ENCODE data around the gene TTC33.
"Not testable (repeated sequence)": the region's sequence is repeated elsewhere in the genome, so short reads cannot be mapped to it uniquely, and the experiment has no call there.

Gene TTC33

DNA sequence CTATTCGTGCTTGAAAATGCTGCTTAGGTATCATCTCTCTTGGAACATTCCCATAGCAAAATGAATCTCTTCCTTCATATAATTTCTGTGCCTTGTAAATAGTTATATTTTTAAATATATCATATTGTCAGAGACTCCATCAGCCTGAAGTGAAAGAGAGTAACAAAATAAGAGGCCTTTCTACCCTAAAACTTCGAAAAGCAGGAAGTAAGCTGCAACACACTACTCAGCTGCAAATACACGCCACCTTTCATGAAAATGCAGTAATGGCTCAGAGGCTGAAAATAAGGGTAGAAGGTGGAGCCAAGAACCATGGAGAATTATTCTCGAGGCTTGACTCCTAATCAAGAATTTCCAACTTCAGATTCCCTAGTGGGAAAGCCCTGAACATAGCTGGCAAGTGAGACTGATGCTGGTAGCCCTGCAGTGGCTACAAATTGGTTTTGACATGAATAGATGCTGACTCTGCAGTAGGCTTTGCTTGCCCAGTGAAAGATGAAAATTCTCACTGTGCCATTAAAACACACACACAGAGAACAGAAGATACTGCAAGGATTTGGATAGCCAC is 106.2 kb downstream of the TTC33 start:
- no peak for DNase-seq

DNA sequence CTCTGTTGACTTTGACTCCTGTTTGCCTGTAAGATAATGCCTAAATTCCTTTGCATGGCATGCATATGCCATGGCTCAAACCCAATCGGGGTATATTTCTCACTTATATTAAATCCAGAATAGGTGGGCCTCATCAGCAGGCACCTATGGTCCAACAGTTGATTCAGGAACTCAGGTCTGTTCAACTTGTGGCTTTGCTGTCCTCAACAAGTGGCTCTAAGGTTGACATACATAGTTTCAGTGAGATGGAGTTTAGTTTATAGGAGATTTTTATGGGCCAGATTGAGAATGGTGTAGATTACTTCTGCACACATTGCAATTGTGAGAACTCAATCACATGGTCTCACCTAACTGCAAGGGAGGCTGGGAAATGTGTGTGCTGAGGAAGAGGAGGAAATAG is 107.6 kb downstream of the TTC33 start:
- no peak for DNase-seq

DNA sequence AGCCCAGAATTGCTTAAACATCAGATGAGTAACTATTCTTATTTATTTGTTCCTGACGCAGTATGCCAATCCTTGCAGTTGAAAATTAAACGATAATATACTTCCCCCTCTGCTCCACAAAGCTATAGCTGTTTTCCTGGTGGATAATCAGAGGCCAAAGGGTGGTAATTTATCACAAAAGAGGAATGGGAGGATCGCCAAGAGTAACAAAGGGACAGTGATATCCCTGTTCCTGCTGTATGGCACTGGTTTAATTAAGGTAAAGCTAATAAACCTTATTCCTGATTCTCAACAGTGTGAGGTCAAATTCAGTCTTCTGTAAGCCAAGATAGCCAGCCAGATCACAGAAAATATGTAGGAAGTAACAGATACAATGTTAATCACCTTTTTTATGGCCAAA is 109.5 kb downstream of the TTC33 start:
- DNase-seq = no peak

DNA sequence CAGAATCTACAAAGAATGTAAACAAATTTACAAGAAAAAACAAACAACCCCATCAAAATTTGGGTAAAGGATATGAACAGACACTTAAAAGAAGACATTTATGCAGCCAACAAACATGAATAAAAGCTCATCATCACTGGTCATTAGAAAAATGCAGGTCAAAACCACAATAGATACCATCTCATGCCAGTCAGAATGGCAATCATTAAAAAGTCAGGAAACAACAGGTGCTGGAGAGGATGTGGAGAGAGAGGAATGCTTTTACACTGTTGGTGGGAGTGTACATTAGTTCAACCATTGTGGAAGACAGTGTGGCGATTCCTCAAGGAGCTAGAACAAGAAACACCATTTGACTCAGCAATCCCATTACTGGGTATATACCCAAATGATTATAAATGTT is 116.2 kb downstream of the TTC33 start:
- DNase-seq = not testable (repeated sequence)

DNA sequence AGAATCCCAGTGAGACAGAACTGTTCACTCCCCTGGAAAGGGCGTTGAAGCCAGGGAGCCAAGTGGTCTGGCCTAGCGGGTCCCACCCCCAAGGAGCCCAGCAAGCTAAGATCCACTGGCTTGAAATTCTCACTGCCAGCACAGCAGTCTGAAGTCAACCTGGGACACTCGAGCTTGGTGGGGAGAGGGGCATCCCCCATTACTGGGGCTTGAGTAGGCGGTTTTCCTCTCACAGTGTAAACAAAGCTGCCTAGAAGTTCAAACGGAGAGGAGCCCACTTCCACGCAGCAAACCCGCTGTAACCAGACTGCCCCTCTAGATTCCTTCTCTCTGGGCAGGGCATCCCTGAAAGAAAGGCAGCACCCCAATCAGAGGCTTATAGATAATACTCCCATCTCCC is 121.2 kb downstream of the TTC33 start:
- DNase-seq = no peak

DNA sequence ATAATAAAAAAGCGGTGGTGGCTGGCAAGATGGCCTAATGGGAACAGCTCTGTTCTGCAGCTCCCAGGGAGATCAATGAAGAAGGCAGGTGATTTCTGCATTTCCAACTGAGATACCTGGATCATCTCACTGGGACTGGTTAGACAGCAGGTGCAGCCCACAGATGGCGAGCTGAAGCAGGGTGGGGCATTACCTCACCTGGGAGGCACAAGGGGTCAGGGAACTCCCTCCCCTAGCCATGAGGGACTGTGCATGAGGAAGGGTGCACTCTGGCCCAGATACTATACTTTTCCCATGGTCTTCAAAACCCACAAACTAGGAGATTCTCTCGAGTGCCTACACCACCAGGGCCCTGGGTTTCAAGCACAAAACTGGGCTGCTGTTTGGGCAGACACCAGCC is 121.6 kb downstream of the TTC33 start:
- no peak for DNase-seq

DNA sequence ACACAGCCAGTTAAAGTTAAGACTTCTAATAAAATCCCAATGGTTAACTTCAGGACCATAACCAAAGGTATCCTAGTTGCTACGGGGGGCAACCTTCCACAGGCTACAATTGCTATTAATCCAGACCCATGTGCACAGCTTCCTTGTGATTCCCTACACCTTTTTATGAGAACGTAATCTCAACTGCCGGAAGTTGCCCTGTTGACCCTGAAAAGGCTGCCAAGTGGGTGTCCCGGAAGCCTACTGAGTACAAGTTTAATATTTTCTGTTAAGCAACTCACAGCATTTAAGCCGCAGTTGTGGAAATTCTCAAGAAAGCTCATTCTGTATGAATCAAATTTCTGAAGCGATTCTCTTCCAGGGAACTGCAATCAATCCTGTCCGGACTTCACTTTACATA is 124.5 kb downstream of the TTC33 start:
- no peak for DNase-seq

DNA sequence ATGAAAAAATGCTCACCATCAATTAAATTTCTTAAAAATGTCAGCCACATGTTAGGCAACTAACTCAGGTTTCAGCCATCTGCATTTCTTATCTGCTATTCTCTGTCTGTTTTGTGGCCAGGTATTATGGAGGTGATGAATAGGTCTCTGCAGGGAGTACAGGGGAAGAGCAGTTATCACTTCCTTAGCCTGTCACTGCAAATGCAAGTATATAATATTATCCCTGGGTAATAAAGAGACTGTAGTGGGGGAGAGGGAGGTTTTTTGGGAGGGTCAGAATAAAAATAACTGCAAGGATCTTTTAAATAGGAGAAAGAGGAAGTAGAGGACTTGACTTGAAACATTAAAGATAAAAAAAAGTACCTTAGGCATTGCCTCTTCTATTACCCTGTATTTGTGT is 125.6 kb downstream of the TTC33 start:
- no peak for DNase-seq

DNA sequence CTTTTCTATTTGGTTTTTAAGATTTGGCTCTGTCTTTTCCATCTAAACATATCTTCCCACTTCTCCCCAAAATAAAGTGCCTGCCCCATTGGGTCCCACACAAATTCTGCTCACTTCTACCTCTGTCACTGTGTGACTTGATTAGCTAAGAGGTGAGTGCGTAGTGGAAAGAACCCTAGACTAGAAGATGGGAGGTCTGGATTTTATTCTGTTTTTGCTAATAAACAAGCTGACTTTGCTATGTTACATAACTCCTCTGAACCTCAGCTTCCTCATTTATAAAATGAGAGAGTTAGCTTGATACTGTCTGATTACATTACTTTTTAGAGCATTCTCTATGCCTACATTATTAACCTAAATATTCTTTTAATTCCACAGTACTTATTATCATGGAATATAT is 127.4 kb downstream of the TTC33 start:
- no peak for DNase-seq

DNA sequence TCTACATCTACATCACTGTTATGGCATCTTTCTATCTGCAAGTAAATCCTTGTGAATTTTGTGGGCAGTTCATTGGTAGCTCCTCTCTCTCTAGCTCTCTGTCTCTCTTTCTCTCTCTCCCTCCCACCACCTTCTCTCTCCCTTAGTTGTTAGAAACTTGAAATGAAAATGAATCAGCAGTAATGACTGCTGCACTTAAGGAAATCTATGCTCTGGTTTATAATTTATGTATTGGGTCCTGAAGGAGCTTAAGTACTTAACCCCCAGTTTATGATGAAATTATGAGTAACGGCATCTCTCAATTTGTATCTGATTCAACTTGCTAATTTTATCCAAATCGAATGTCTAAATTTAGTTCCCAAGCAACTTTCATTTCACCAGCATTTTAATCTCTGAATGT is 128.1 kb downstream of the TTC33 start:
- no peak for DNase-seq

DNA sequence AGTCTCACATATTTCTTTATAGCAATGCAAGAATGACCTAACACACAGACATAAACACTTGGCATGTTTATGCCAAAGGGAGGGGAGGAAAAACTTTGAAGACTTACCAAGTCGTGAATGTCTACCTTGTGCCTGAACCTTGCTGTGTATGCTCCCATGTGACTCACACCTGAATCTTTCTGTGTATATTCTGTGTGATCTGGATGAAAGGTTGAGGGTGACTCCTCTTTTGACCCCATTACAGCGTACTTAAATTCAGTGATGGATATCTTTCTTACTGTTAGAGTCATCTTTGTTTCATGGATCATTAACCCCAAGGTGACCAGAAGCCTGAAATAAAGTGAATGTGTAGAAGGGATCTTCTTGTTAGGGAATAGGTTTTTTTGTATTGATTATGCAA is 129.0 kb downstream of the TTC33 start:
- no peak for DNase-seq

DNA sequence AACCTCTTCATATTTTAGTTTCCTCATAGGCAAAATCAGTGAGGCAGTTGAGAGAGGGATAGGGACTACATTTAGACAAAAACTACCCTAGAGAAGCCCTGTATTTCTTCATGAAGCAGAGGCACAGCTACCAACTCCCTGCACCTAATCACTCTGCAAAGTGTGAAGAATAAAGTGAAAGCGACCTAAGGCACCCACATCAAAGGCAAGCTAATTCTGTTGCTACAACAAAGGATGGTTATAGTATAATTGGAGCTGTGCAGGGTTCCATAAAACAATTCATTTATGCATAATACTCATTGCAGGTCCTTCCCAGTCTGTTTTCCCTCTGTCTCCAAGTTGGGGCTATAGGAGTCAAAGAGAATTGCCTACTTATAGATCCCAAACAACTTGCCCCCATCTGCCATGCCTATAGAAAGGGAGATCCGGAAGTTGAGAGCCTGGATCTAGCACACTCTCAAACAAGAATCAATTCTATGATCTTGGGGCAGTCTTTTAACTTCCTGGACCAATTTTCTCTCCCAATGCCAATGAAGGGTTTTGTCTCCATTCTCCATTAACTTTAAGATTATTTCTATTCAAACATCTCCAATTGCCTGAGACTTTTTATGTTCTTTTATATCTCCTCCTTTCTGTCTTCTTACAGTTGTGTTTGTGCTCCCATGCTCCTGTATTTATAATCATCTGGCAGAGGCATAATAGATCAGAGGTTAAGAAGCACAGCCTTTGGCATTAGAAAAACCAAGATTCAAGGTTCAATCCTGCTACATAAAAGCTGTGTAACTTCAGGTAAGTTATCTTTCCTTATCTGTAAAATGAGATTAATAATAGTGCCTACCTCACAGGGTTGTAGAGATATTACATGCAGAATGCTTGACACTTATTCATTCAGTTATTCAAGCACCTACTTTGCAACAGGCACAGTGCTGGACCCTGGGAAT is 132.0 kb downstream of the TTC33 start:
- DNase-seq = no peak

DNA sequence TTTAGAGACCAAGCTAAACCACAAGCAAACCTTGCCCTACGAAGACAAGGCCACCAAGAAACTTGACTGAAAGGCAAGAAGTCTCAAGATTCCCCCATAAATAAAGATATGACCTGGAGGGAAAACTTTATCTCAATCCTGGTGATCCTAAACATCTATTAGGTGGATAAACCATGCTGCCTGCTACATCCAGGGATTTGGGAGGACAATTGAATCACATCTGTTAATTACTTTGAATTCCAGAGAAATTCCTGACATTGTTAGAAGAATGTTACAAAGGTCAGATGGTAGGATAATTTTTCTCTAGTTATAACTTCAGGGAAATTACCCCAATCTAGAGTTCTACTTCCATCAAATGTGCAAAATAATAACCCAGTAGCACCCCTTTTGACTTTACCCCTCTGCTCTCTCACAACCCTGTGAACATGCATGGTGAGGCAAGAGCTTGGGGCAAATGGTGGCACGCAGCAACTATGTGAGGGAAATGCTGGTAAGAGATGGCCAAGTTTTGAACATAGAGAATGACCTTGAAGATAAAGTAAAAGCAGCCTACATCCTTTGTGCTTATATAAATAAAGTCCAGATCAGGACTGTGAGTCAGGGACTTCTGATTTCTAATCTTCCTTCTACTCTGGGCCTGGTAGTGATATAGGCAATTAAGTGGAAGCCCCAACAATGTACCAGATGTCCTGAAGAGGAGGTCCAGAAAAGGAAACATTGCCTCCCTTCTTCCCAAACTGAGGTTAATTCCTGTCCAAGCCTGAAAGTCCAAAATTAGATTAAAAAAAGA is 133.1 kb downstream of the TTC33 start:
- DNase-seq = no peak

DNA sequence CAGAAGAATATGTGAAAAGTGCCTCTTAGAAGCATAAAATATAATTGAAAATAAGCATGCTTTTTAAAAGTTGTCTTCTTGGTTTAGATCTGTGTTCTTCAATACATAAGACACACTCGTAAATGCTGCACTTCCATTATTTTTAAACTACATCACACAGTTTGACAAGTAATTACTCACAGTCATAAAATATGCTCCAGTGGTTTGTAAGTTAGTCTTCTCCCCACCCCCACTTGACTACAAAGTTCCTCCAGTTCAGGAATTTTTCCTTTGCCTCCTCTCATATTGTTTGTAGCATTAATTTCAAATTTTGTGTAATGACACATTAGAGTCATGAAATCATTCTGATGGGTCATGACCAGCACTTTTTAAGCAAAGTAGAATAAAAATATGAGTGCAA is 136.3 kb downstream of the TTC33 start:
- DNase-seq = no peak

DNA sequence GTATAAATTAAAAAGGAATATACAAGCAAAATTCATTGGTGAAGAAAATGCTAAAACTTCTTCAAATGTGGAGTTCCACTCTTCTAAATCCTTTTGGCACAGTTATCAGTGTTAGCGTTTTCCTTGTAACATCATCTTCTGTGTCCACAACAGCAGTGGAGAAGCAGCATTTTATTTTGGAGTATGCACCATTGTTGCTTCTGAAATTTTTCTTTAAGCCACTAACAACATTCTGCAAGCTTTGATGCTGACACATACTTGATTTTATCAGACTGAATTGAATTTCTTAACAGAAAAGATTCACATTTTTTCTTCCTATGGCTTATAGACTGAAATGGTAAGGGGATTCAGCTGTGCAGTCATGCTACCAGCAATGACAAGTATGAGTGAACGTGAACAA is 136.8 kb downstream of the TTC33 start:
- DNase-seq = no peak

DNA sequence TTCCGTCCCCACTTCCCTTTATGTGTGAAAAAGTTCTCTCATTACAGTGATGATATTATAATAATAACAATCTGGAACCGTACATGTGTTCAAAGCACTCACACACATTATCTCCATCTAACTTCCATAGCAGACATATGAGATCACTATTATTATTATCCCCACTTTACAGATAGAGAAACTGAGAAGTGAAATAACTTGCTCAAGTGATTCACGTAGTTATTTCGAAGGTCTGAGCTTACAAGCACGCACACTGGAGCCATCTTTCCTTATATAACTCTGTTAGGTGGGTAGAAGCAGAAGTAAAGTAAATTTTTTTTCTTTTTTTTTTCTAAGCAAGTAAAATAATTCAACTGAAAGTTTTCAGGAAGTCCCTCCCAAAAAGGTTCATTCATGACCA is 139.0 kb downstream of the TTC33 start:
- no peak for DNase-seq

DNA sequence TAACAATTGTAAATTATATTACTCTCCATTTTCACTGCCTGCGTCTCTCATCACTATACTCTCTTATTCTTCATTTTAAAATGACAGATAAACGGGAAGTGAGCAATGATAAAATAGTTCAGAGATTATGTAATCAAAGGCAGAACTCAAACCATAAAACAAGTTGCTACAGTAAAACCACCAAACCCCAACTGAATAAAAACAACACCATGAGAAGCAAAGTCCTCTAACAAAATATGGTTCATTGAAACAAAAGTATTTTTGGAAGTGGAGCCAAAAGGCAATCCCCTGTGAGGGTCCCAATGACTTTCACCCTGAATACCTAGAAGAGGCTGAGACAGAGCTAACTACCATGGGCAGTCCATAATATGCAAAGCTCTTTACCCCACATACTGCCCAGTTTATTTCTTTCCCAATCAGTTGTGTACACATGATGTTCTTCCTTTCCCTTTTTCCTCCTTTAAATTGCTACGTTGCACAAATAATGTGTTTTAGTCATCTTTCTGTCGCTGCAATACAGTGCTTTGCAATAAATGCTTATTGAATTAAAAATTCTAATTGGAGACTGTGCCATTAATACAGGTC is 140.1 kb downstream of the TTC33 start:
- DNase-seq = no peak

DNA sequence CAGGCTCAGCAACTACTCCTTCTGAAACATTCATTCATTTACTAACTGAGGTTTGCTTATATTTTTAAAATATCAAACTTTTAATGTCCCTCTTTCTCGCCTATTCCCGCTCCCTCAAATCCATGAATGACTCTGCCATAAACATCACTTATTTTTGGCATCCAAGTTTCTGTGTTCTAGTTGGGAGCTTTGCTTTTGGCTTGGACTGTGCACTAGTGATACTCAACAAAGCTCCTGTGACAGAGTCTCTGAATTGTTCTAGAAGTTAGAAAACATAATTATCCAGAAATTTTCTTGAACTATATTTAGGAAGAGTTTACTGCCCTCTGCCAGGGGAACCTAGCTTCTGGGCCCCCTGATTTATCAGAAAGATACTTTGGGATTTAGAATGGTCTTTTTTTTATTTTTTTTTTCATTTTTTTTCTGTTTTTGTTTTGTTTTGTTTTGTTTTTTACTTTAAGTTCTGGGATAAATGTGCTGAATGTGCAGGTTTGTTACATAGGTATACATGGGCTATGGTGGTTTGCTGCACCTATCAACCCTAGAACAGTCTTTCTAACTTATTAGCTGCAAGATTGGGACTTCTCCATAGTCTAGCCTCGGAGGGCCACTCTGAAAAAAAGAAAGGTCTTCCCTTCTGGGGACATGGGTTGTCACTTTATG is 140.7 kb downstream of the TTC33 start:
- no peak for DNase-seq

DNA sequence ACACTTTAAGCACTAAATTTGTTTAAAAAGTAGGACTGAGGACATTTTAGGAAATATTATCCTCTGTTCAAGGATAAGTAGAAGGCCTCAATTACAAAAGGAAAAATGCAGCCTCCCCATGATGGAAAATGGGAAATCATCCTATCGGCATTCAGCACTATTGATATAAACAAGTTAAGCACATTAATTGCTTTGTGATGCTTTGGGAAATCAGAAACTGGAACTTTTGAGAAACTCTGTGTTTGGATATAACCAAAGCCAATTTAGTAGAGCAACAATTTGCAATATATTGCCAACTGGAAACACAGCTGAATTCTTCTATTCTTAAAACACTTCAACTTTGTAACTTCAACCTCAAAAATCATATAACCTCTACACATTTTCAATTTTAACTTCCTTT is 141.3 kb downstream of the TTC33 start:
- no peak for DNase-seq

DNA sequence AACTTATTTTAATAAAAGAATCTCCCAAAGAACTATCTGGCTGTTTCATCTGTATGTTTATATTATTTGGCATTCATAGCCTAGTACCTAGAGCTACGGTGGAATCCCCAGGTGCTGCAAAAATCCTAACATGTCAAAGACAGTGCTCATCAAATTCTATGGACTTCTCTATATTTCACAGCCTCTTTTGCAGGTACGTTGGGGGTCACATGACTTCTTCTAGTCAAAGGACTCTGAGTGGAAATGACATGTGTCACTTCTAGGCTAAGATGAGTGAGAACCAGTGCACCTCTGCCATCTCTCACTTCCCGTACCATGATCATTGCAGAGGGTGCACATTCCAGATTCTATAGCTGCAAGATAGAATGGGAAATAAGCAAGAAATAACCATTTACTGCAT is 148.6 kb downstream of the TTC33 start:
- no peak for DNase-seq

DNA sequence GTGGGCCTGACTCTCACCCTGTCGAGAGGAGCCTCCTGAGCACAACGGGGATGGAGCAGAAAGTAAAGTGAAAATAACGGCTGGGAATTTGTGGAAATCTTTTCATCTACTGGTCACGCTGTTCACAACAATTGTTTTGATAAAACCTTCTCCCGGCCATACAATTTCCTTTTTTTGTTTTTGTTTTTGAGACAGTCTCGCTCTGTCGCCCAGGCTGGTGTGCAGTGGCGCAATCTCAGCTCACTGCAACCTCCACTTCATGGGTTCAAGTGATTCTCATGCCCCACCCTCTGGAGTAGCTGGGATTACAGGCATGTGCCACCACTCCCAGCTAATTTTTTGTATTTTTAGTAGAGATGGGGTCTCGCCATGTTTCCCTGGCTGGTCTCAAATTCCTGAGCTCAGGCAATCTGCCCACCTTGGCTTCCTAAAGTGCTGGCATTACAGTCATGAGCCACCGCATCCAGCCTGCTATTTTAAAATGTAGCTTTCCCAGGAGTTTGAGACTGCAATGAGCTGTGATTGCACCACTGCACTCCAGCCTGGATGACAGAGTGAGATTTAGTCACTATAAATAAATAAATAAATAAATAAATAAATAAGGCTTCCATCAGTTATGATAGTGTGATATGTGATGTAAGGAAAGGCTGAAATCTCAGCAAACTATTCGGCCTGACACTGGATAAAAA is 149.5 kb downstream of the TTC33 start:
- no peak for DNase-seq

DNA sequence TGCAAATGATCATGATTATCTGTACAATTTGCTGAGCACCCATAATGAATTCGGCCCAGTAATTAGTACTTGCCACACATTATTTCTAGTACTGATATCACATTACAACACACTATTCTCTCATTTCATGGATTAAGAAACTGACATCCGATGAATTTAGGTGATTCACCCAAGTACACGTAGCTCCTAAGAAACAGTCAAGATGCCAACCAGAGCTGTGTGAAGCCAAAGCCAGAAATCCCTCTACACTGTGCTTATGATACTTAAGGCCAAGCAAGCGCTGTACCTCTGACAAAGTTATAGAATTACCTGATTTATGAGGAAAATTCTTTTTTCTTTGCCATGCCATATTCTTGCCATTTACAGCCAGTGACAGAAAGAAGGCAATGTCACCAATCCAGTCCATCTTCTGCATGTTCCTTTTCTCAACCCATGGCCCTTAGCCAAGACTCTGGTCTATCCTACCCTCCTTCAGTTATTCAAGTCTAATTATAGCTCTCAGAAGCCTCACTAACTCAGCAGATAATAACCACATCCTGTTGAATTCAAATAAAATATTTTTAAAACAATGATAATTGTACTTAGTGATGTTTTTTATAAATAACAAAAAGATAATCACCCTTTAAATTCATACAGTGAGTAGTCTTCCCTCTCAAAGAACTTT is 150.3 kb downstream of the TTC33 start:
- DNase-seq = no peak

All from stimulated activated CD8-positive, alpha-beta memory T cell treated with anti-CD3 and anti-CD28 coated beads, Interleukin-4, amount 100 ng/mL, for 48 hours (primary cell).